ENCODE measurements around the gene MS4A4A. TPM values are rescaled to one million over a fixed set of nuclear protein-coding genes. Genes with fewer than 3 reads are reported as not detected.

Gene MS4A4A
- total and polyA plus RNA-seq, 10 of the 15 experiments (the other 5 are each of a cell fraction or from before 2014, with no cell fraction given), result 0.10 to 2.4 (median 0.68) TPM

DNA sequence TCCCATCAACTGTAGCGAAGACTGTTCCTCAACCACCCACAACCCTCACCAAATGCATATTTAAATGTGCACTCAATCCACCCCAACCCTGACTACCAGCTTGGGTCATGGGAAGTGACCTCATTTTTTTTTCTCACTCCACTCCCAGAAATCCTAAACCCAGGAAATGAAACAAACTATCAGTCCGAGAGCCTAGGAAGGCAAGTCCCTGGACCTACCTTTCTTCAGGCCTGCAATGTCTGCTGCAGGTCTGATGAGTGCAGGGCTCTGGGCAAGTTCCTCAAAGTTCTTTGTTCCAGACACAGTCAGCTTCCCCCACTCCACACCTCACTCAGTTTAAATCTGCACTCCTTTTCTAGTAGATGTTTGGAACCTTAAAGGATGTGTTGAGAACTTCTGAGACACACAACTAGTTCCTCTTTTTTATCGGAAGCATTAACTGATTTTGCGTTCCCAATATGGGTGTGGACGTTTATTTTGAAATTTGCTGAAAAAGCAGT, 37.7 kb upstream of the MS4A4A start, which contains the start of gene MS4A4E:
TSS of gene MS4A4E (minus strand) at position 398 of the 500 bp plus-strand sequence. CDS start 13,082 bp downstream, outside the sequence.
- Histone ChIP-seq H3K4me1 (ENCODE audit: control insufficient read depth, insufficient read depth, low read length) (no peaks in the 10 kb centered on the region), H3K79me2 (ENCODE audit: control insufficient read depth, insufficient read depth, low read length) (no peaks in the 10 kb centered on the region), H3K4me2 (ENCODE audit: control insufficient read depth, insufficient read depth) (no peak within 1 kb of the TSS), H3K4me3 (no peak within 1 kb of the TSS), H3K9ac (ENCODE audit: control insufficient read depth, insufficient read depth, low read length) (no peak within 1 kb of the TSS), H3K36me3 (ENCODE audit: control insufficient read depth in 2 of 2, insufficient read depth in 2 of 2, low read length in 1 of 2) (no peaks in the 10 kb centered on the region), H4K20me1 (ENCODE audit: control insufficient read depth, insufficient read depth) (no peaks in the 10 kb centered on the region), H2AFZ (ENCODE audit: control insufficient read depth, low read depth, low read length) (no peak within 1 kb of the TSS), H3K27ac (ENCODE audit: control insufficient read depth, insufficient read depth) (no peak within 1 kb of the TSS), H3K9me3 (replicated peaks; ENCODE audit: control insufficient read depth, insufficient read depth, low read length) (no peaks in the 10 kb centered on the region), H3K27me3 (replicated peaks in 1 of 2; ENCODE audit: control insufficient read depth in 2 of 2, insufficient read depth in 2 of 2, low read length in 1 of 2) (no peaks in the 10 kb centered on the region)
- DNase-seq (ENCODE audit: low read depth, low spot score), result no peak
- TF ChIP-seq RUNX3 (IDR thresholded peaks at IDR 0.05; ENCODE audit: low read length) (no peak), RCOR1 (conservative IDR thresholded peaks at IDR 0.05; ENCODE audit: low read depth, low read length) (no peak), HSF1 (IDR thresholded peaks at IDR 0.05; ENCODE audit: low read depth, low read length) (no peak), POLR2AphosphoS5 (IDR thresholded peaks at IDR 0.05; ENCODE audit: low read length) (no peak), NFYA (IDR thresholded peaks at IDR 0.05; ENCODE audit: borderline replicate concordance, low read depth, low read length) (no peak), FOS (IDR thresholded peaks at IDR 0.05; ENCODE audit: borderline replicate concordance, extremely low read depth, insufficient read length) (no peak), GABPA (IDR thresholded peaks at IDR 0.05; ENCODE audit: low read depth) (no peak), NR2C2 (IDR thresholded peaks at IDR 0.05; ENCODE audit: borderline replicate concordance, control insufficient read depth, insufficient read length, low read depth) (no peak), IRF4 (IDR thresholded peaks at IDR 0.05; ENCODE audit: low read depth, low read length) (no peak), PAX8 (IDR thresholded peaks at IDR 0.05) (no peak), REST (IDR thresholded peaks at IDR 0.05; ENCODE audit: low read depth, low read length) (no peak), MEF2B (IDR thresholded peaks at IDR 0.05; ENCODE audit: partially characterized antibody, poor library complexity, severe bottlenecking) (no peak), ETV6 (conservative IDR thresholded peaks at IDR 0.05 in 1 of 2, IDR thresholded peaks at IDR 0.05 in 1 of 2; ENCODE audit: borderline replicate concordance in 1 of 2, low read depth in 1 of 2) (no peak), NFXL1 (IDR thresholded peaks at IDR 0.05; ENCODE audit: borderline replicate concordance) (no peak), MTA3 (IDR thresholded peaks at IDR 0.05; ENCODE audit: borderline replicate concordance, low read length) (no peak), YY1 (IDR thresholded peaks at IDR 0.05; ENCODE audit: low read depth, low read length) (no peak), ZNF622 (IDR thresholded peaks at IDR 0.05) (no peak), MTA2 (IDR thresholded peaks at IDR 0.05; ENCODE audit: low read depth) (no peak), TCF7 (IDR thresholded peaks at IDR 0.05; ENCODE audit: borderline replicate concordance) (no peak)
- TF ChIP-seq, protein P1, sequence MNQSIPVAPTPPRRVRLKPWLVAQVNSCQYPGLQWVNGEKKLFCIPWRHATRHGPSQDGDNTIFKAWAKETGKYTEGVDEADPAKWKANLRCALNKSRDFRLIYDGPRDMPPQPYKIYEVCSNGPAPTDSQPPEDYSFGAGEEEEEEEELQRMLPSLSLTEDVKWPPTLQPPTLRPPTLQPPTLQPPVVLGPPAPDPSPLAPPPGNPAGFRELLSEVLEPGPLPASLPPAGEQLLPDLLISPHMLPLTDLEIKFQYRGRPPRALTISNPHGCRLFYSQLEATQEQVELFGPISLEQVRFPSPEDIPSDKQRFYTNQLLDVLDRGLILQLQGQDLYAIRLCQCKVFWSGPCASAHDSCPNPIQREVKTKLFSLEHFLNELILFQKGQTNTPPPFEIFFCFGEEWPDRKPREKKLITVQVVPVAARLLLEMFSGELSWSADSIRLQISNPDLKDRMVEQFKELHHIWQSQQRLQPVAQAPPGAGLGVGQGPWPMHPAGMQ (IDR thresholded peaks at IDR 0.05; ENCODE audit: borderline replicate concordance), result no peak
- BruUV-seq (replicated peaks), result no TSS peak
- ATAC-seq, result no peak; the same call in 2 of the 3 replicates
- ChIA-PET SMC1A (ENCODE audit: uncharacterized antibody, unreplicated experiment) (interaction anchor here (1.3 to 1.8 kb wide), 3 partner anchors 12 to 70 kb away, joined by 3 to 7 read pairs (median 3); no protein-coding TSS in a partner anchor), POLR2A (no interaction called here), CTCF (no interaction called here), RAD21 (ENCODE audit: unreplicated experiment) (no interaction called here)
- WGBS (ENCODE audit: insufficient coverage, insufficient replicate concordance, low lambda C conversion rate, missing lambda C conversion rate), result 39% methylated on average over 5 of the region's 5 CpGs
- in situ Hi-C loops (cut with MboI) (no loop called here), intact Hi-C loops (cut with micrococcal nuclease; ENCODE audit: unreplicated experiment) (no loop called here)
- FAIRE-seq, result no peak

Data from GM12878 (cell line).